ENCODE data around the gene MYOM1.

The MYOM1 gene

DNA sequence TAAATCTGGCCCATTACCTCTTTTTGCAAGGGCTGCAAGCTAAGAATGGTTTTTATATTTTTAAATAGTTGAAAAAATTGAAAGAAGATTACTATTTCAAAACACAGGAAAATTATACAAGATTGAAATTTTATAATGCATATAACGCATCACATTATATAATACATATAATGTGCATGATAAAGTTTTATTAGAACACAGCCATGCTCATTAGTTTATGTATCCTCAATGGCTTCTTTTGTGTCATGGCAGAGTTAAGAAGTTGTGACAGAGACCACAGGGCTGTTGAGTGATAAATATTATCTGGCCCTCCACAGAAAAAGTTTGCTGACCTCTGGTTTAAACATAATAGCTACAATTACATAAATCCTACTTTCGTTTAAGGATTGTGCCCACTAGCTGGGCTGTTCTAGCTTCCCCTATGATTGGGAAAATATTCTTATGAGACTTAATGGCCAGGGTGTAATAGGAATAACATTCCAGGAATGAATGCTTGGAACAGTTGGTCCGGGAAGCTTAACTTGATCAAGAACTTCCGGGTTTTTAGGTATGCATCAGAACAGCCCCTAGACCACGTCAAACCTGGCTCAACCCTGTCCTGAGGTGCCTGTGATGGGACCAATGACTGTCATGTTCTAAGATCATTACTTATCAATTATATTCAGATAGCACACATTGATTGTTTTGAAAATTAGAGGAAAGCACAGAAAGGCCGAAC lies 108.1 kb downstream of the MYOM1 start:
- DNase-seq = no peak

- DNase-seq = no peak
These were observed 109.6 kb downstream of the MYOM1 start for GRCh38 chr18:3110034-3110752.

- DNase-seq = no peak
These were observed 112.0 kb downstream of the MYOM1 start for GRCh38 chr18:3107740-3108151.

DNA sequence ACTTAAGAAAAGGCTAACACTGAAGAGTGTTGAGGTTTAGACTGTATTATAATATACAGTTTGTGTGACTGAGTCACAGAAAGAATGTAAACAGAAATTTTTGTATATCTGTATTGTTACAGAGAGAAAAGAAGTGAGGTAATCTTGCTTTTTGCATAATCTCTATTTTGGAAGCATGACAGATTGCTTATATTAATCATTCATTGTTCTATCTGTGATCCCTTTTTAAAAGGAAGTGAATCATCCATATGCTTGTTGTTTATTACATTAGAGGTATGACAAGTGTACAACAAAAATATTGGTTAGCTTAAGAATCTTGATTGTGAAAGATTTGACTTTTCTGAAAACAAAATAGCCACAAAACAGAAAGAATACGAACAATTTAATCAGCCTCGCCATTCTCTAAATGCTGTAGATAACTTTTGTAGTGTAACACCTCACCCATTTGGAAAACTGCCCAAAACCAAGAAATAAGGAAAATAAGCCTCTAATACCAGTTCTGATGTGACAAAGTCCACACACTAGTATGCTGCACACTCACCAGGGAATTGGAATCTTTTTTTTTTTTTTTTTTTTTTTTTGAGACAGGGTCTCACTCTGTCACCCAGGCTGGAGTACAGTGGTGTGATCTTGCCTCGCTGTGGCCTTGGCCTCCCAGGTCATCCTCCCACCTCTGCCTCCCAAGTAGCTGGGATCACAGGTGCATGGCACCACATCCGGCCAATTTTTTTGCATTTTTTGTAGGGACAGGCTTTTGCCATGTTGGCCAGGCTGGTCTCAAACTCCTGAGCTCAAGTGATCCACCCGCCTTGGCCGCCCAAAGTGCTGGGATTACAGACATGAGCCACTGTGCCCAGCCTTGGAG lies 115.3 kb downstream of the MYOM1 start:
- no peak for DNase-seq

DNA sequence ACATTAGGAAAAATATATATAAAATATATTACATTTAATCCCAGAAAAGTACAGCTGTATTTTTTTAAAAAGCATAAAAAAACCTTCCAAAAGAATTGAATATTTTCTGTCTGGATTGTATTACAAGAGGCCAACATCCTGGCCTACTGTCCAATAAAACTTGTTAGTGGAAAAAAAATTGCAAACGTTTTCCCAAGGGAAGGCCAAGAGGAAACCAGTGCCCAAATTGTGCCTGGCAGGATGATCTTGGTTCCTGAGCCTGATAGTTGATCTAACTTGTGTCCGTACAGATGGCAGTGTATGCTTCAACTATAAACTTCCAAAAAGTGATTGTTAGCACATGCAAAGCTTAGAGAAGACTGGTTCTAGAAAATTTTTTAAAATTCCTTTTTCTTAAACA lies 116.2 kb downstream of the MYOM1 start:
- DNase-seq = no peak

- no peak for DNase-seq
These were observed 116.8 kb downstream of the MYOM1 start for GRCh38 chr18:3102983-3103382.

DNA sequence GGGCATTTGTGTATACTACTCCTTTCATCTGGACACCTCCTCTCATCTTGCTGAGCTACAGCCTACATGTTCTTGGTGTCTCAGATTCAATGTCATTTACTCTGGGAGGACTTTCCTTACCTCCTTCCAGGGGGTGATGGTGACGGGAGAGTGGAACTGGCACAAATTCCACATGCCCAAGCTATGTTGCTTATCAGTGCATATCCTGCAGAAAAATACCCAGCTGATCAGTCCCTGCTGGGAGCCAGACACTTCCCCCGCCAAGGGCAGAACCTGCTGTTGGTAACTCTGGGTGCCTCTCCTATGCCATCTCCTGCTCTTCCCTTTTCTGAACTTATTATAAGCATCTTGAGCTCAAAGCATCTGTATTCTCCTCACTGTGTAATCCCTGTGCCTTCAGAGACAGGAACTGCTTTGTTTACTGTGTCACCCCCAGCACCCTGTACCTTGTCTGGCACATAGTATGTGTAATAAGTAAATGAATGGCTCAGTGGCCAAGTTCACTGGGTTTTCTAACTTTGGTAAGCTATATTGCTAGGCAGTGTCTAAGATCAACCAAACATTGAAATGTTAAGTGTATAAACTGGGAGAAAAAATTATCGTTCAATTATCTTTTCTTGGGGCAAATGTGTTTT lies 119.2 kb downstream of the MYOM1 start:
- no peak for DNase-seq

DNA sequence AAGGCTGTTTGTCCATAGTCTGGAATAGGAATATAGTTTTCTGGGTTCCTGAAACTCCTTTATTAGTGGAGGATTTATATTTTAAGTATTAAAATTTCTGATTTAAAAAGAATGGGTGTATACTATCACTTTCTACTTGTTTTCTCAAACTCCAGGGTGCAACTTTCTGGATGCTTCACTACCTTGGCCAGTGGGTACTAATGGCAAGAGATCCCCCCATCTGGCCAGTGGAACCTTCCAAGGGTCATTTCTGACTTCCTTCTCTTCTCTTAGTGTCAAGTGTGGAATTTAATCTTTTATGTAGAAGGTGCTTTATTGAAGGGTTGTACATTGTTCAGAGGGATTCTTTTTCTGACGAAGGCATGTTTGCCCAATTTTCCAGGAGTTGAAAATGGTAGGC lies 120.4 kb downstream of the MYOM1 start:
- no peak for DNase-seq

DNA sequence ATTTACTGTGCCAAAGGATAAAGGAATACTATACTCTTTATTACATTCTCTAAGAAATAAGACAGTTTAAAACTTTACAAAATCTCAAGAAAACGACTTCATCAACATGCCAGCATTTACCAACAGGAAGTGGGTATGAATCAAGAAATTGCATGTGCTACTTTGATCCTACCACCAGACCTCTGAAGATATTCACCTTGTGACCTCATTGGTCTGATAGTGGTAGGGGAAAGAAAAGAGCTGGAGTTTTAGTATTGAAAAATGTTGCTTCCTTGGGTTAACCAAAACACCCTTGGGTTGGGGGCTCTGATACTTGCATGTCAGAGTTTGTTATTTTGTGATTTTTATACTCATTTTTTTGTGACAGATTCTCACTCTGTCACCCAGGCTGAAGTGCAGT lies 122.7 kb downstream of the MYOM1 start:
- DNase-seq = no peak

- no peak for DNase-seq
These were observed 123.8 kb downstream of the MYOM1 start for GRCh38 chr18:3095921-3096320.

DNA sequence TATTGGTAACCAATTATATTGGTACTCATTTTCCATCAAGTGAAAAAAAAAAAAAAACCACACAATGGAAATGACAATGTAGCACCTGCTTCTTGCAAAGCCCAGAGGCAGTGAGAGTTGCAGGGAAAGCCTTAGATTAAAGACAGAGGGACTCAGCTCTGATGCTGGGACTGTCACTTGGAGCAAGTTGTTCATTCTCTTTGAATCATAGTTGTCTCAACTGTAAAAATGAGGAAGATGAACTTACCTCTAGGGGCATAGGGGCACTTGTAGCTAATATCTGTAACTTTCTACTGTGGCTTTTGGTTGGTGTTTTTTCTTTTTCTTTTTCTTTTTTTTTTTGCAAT lies 125.5 kb downstream of the MYOM1 start:
- no peak for DNase-seq

GRCh38 chr18:3093624-3094337 lies 126.0 kb downstream of the MYOM1 start:
- DNase-seq = no peak

DNA sequence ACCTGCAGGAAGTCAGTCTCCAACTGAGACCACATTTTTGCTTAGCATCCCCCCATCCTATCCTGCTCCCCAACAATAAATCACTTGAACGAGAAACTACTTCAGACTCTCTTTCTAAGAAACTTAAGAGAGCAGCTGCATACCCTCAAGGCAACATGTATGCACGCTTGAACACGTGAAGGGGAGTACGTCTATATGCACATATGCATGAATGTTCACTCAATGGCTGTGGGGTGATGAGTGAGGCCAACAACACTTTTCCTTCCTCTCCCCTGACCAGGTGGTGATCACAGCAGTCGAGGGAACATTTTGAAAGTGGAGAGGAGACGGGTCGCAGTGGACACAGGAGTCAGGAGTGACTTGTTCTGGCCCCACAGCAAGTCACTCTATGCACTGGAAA lies 127.0 kb downstream of the MYOM1 start:
- DNase-seq = no peak

DNA sequence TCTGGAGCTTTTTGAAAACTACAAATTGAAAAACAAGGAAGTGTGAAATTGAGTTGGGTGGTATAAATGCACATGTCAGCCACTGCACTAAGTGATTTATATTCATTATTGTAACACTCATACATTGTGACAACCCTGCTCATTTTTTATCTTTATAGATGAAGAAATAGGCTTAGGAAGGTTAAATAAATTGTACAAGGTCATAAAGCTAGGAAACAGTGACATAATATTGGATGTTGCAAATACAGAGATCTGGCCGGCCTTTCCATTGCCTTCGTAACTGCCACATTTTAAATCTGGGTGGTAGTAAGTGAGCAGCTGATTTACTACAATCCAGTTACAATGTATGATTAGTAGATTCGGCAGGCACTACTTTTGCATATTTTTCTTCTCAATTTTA lies 130.2 kb downstream of the MYOM1 start:
- no peak for DNase-seq

GRCh38 chr18:3088449-3088848 lies 131.3 kb downstream of the MYOM1 start:
- DNase-seq = no peak

DNA sequence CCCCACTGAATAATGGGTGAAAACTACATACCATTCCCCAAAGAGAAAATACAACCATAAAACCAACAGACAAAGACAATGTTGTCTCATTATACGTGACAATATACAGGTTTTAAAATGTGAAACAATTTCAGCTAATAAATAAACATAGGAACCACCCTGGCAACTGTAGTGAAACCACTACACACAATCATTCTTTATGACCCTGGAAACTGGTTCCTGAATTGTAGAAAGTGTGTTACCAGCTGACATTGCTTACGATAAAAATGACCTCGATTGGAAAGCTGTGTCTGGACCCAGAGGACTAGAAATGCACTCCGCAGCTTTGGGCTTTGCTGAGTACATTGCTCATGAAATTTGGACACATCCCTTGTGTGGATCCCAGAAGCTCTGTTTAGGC lies 132.9 kb downstream of the MYOM1 start:
- no peak for DNase-seq

DNA sequence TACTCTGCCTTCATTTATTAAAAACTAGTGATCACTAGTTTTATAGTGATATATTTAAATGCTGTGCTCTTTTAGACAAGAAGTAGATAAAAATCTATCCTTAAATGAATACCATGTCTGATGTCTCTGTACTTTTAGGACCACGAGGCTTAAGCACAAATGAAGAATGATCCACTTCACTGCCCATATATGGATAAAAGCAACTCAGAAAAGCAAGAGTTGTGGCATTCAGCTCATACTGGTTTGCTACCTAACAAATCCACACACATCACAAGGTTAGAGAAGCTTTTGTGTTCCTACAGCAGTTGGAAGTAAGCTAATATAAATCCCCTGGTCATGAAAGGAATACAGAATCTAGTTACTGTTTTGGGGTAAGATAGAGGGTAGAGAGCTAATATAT lies 134.2 kb downstream of the MYOM1 start:
- DNase-seq = no peak

GRCh38 chr18:3084206-3084605 lies 135.6 kb downstream of the MYOM1 start:
- no peak for DNase-seq

- DNase-seq = no peak
These were observed 136.0 kb downstream of the MYOM1 start for GRCh38 chr18:3083766-3084165.

DNA sequence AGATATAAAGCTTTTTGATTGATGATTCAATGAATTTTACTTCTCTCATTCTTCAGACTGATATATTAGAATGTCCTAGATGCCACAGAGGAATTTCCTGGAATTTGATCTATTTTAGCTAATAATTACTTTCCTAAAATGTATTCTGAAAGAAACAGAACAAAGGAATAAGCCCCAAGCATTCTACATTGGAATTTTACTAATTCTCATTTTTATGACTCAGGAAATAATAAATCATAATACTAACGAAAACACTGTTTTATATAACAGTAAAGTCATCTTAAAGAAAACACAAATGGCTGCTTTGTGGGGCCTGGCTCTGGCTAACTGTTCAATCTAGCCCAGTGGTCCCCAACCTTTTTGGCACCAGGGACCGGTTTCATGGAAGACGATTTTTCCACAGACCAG lies 138.2 kb downstream of the MYOM1 start:
- no peak for DNase-seq

DNA sequence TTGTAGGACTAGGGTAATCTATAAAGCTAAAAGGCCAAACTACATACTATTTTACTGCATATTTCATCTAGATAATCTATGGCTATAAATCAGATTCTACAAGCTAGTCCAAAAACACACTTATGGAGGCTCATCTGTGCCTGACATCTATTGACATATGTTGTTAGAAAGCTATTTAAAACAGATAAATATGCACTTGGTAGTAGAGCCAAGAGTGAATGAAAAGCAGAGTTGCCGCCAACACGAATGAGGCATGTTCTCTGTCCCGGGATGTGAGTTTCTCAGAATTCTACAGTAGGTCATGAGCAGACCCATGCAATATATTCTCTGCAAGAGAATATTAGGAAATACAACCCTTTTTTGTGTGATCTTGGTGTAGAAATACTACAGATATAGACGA lies 140.1 kb downstream of the MYOM1 start:
- DNase-seq = no peak

DNA sequence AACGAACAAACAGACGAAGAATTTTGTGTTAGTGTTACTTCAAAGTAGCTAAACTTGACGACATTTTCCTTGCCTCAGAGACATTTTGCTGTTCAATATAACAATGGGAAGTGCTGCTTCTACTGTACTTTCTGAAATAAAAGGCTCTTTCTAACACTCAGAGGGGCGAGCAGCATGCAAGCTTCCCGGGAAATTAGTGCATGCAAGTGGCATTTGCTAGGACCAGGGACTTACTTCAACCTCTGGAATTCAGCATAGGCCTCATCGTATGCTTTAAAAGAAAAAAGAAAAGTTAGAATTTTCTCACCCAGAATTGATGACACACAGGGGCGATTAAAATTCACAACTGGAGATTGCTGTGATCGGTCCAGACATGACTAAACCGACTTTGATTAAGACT lies 144.3 kb downstream of the MYOM1 start:
- no peak for DNase-seq

- DNase-seq = no peak
These were observed 145.7 kb downstream of the MYOM1 start for GRCh38 chr18:3074087-3074486.

Measured in SIG-M5 (cell line).